Esophagus muscularis mucosa (tissue), 4 donors: ENCODE results near the gene CHAF1A. TPM values are rescaled to one million over a fixed set of nuclear protein-coding genes. Genes with fewer than 3 reads are reported as not detected.

Experiments
- DNase-seq: peaks from one replicate; pipeline ENCODE4 v3.0.0-alpha.2; 2017; ENCODE audit errors: extremely low spot score
- H3K27ac ChIP-seq, 4 donors: fragments of 200-600 bp; sonication (generic); replicated peaks in 1 of 4; 1 replicate in 3 of 4; 2 replicates in 1 of 4; pipeline ENCODE4 v1.5.1; 2016 to 2019; ENCODE audit warnings: mild to moderate bottlenecking in 1 of 4
- H3K27me3 ChIP-seq, 4 donors: fragments of 200-600 bp; sonication (generic); one replicate each; pipeline versions ENCODE4 v1.5.1 to v1.6.0; 2016 to 2019
- H3K36me3 ChIP-seq, 4 donors: fragments of 200-600 bp; sonication (generic); one replicate each; pipeline ENCODE4 v1.5.1; 2016 to 2019
- H3K4me1 ChIP-seq, 4 donors: fragments of 200-600 bp; sonication (generic); one replicate each; pipeline ENCODE4 v1.5.1; 2016 to 2019
- H3K4me3 ChIP-seq, 4 donors: fragments of 200-600 bp; sonication (generic); 1 replicate in 2 of 4; 2 replicates in 2 of 4; pipeline ENCODE4 v1.5.1; 2016 to 2019; ENCODE audit warnings: mild to moderate bottlenecking in 4 of 4, moderate library complexity in 1 of 4
- H3K9me3 ChIP-seq, 4 donors: fragments of 200-600 bp; sonication (generic); 1 replicate in 3 of 4; 2 replicates in 1 of 4; pipeline ENCODE4 v1.5.1; 2016 to 2019
- EP300 ChIP-seq: sonication (generic); formaldehyde crosslinking; IDR thresholded peaks from one replicate; pipeline ENCODE4 v1.6.1; 2017; ENCODE audit warnings: antibody characterized with exemption
- POLR2A ChIP-seq: fragments of 450-650 bp; IDR thresholded peaks from one replicate; pipeline ENCODE4 v1.6.1; 2017; ENCODE audit warnings: antibody characterized with exemption, moderate library complexity, mild to moderate bottlenecking, low read depth
- POLR2AphosphoS5 ChIP-seq, 2 donors: sonication (generic); formaldehyde crosslinking; IDR thresholded peaks; one replicate each; pipeline ENCODE4 v1.6.1; 2017; ENCODE audit warnings: antibody characterized with exemption in 2 of 2
- WGBS: methylation state at CpG from one replicate; pipeline ENCODE4 v1.1.5; 2018; 5-methylcytosine and 5-hydroxymethylcytosine counted together
- intact Hi-C: fragments of 100-400 bp; cut with DNase I; formaldehyde crosslinking; loops from one replicate; pipeline ENCODE4 v1.15.1; 2023
- total RNA-seq, 4 donors: library from RNA; depleted of rRNA; stranded (reverse); fragments of >200 nt; gene quantifications; one replicate each; pipeline versions ENCODE4 v1.1.0 to v1.2.1, GENCODE V29; 2016
- TF ChIP-seq, protein P1 (sequence below), 3 experiments: fragments of 200-600 bp in 2 of 3; fragments of 450-650 bp in 1 of 3; sonication (generic) in 2 of 3; IDR thresholded peaks; one replicate each; pipeline ENCODE4 v1.5.1; 2017 to 2019; ENCODE audit warnings: antibody characterized with exemption in 3 of 3, mild to moderate bottlenecking in 2 of 3, moderate library complexity in 1 of 3

Gene CHAF1A
- total RNA-seq, 4 donors from 2014 or later: 4.6 to 14.6 (median 7.6) TPM

DNA sequence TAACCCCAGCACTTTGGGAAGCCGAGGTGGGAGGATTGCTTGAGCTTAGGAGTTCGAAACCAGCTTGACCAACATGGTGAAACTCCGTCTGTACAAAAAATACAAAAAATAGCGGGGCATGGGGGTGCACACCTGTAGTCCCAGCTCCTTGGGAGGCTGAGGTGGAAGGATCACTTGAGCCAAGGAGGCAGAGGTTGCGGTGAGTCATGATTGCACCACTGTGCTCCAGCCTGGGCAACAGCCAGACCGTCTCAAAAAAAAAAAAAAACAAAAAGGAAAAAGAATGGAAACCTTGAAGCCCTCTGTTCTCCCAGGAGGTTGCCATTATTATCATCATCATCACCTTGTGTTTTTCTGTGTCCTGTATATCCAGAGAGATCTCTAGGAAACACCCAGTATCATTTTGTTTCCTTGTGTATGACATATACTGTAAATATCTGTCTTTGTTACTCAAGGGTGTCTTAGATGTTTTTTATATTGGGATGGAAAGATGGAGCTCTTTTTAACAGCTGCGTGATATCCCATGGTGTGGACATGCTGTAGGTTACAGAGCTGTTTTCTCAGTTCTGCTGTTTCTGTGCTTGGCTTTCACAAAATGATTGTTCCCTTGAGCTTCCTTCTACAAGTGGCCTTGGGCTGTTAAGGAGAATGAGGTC is 11.8 kb downstream of the CHAF1A start:
- intact Hi-C loops: no loop called here
- no peak overlapping the region for H3K4me3 ChIP-seq
- TF ChIP-seq, protein P1, sequence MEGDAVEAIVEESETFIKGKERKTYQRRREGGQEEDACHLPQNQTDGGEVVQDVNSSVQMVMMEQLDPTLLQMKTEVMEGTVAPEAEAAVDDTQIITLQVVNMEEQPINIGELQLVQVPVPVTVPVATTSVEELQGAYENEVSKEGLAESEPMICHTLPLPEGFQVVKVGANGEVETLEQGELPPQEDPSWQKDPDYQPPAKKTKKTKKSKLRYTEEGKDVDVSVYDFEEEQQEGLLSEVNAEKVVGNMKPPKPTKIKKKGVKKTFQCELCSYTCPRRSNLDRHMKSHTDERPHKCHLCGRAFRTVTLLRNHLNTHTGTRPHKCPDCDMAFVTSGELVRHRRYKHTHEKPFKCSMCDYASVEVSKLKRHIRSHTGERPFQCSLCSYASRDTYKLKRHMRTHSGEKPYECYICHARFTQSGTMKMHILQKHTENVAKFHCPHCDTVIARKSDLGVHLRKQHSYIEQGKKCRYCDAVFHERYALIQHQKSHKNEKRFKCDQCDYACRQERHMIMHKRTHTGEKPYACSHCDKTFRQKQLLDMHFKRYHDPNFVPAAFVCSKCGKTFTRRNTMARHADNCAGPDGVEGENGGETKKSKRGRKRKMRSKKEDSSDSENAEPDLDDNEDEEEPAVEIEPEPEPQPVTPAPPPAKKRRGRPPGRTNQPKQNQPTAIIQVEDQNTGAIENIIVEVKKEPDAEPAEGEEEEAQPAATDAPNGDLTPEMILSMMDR (IDR thresholded peaks at IDR 0.05): no peak
- H3K9me3 ChIP-seq: no peaks in the 10 kb centered on the region
- 84% methylated on average over 7 of the region's 7 CpGs for WGBS
- peaks cover 0 to 26% (median 9%) of the 10 kb centered on the region in 4 donors for H3K36me3 ChIP-seq
- no peak overlapping the region for H3K27ac ChIP-seq
- no peak for DNase-seq
- peaks cover 0 to 19% (median 17%) of the 10 kb centered on the region in 4 donors for H3K4me1 ChIP-seq
- no peaks in the 10 kb centered on the region for H3K27me3 ChIP-seq

DNA sequence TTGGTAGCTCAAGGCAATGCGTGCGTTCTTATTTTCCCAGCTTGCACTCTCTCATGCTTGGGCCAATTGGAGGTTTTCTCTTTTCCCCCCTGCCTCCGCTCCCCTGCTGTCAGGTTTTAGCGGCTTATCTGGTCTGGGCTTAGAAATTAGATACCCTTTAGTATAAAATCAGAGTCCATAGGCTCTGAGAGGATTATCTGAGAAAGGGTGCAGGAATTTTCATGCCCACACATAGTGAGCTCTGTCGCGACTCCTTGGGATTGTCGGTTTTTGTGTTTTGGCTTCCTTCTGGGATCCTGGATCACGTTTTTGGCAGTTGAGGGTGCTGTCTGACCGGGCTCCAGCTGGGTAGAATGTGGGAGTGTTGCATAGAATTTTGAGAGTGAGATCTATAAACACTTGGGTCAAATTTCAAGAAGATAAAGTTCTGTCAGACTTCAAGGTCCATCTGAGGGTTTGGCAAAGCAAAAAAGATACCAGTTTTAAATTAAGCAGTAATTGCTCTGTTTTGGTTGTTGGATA is 12.4 kb downstream of the CHAF1A start:
- intact Hi-C loops: no loop called here
- peaks cover 0 to 19% (median 17%) of the 10 kb centered on the region in 4 donors for H3K4me1 ChIP-seq
- H3K36me3 ChIP-seq: peaks cover 0 to 20% (median 6%) of the 10 kb centered on the region in 4 donors
- DNase-seq: no peak
- H3K9me3 ChIP-seq: no peaks in the 10 kb centered on the region
- H3K4me3 ChIP-seq: no peak overlapping the region
- TF ChIP-seq EP300 (no peak), POLR2AphosphoS5 (IDR thresholded peaks at IDR 0.05) (no peak), POLR2A (no peak)
- TF ChIP-seq, protein P1 (IDR thresholded peaks at IDR 0.05): no peak
- H3K27me3 ChIP-seq: no peaks in the 10 kb centered on the region
- WGBS: 67% methylated on average over 9 of the region's 9 CpGs
- H3K27ac ChIP-seq: peak overlapping the region in 1 of 4 donors; percentile 41

DNA sequence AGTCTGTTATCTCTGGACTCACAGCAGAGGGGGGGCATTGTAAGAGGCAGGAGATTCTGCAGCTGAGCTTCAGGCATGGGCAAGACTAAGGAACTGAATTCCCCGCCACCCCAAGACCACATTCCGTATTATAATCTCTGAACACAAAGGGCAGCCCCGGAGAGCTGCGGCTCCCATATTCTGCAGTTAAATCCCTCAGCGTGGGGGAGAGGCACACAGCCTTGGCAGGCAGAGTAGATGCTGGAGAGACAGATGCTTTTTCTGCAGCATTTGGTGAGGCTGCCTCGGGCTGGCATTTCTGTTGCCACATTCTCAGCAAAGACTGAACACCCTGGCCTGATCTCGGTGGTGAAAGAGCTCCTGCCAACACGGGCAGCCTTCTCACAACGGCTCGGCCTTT is 12.9 kb downstream of the CHAF1A start:
- intact Hi-C loops: no loop called here
- no peak for TF ChIP-seq EP300
- TF ChIP-seq, protein P1 (IDR thresholded peaks at IDR 0.05): no peak
- TF ChIP-seq POLR2AphosphoS5 (IDR thresholded peaks at IDR 0.05): no peak
- no peak for TF ChIP-seq POLR2A
- WGBS: 41% methylated on average over 10 of the region's 10 CpGs
- peaks cover 0 to 19% (median 17%) of the 10 kb centered on the region in 4 donors for H3K4me1 ChIP-seq
- H3K4me3 ChIP-seq: no peak overlapping the region
- no peaks in the 10 kb centered on the region for H3K27me3 ChIP-seq
- DNase-seq: no peak
- no peaks in the 10 kb centered on the region for H3K9me3 ChIP-seq
- peaks cover 0 to 16% (median 2%) of the 10 kb centered on the region in 4 donors for H3K36me3 ChIP-seq
- no peak overlapping the region for H3K27ac ChIP-seq

DNA sequence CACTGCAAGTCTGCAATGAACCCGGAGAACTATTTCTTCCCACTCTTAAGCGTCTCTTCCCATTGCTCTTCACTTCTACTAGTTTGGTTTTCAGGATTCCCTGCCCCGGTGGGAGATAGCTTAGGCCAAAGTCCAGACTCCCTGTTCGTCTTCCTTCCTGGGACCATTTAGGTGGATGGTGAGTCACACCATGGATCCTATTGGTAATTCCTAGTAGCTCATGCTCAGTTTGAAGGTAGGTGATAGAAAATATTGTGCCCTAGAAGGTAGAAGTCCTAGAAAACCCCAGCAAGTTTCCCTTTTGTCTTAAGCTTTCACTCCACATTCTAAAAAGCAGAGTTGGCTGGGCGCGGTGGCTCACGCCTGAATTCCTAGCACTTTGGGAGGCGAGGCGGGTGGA is 13.8 kb downstream of the CHAF1A start:
- Histone ChIP-seq H3K36me3 (peaks cover 0 to 13% (median 0%) of the 10 kb centered on the region in 4 donors), H3K4me1 (peaks cover 0 to 19% (median 17%) of the 10 kb centered on the region in 4 donors), H3K27me3 (no peaks in the 10 kb centered on the region), H3K9me3 (no peaks in the 10 kb centered on the region), H3K4me3 (no peak overlapping the region), H3K27ac (no peak overlapping the region)
- TF ChIP-seq, protein P1 (IDR thresholded peaks at IDR 0.05): no peak
- TF ChIP-seq POLR2AphosphoS5 (IDR thresholded peaks at IDR 0.05) (no peak), POLR2A (no peak), EP300 (no peak)
- DNase-seq: no peak
- intact Hi-C loops: no loop called here
- 87% methylated on average over 9 of the region's 9 CpGs for WGBS
